Activated CD8-positive, alpha-beta memory T cell treated with anti-CD3 and anti-CD28 coated beads, Interleukin-2, amount 50 U/mL, for 1 hour (primary cell): ENCODE results near the gene SLX9.

Experiments used
- DNase-seq: peaks from one replicate; pipeline ENCODE4 v3.0.0-alpha.2; 2020; ENCODE audit errors: extremely low read depth

Gene SLX9

GRCh38 chr21:44930543-44930981, 9.3 kb upstream of the SLX9 start:
- no peak for DNase-seq

- no peak for DNase-seq
Measured at GRCh38 chr21:44931137-44931500, 8.7 kb upstream of the SLX9 start.

DNA sequence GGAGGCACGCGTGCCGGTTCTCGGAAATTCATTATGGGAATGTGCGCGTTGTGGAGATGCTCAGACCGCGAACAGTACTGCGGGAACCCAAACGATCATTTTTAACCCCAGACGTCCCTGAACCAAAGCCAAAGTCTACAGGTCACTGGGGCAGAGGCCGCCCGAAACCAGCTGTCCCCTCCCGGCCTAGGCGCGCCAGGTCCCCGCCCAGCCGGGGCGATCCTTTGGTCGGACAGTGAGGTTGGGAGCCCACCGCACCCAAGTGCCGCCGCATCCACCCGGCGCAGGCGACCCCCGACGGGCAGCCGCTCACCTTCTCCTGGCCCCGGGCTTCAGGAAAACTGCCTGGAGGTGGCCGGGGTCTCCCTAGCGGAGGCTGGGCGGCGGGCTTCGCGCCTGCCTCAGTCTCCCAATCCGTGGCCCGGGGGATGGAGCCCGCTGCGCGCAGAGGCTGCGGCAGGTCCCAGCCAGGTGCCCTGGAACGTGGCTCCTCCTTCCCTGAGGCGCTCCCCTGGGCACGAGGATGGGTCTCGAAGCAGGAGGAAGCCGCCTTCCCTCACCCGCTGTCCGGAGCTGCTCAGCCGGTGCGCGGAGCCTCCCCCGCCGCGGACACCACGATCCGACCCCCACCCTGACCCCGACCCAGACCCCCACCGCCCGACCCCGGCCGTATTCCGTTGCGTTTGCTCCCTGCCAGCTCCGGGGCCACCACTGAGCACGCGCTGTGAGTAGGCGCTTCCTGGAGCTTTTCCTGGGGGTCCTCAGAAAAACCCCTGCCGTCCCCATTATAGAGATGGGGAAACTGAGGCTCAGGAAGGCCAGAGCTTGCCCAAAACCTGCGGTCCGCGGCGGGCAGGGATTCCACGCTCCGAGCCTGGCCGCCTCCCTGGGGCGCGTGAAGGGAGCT, 8.1 kb upstream of the SLX9 start:
- DNase-seq = no peak

DNA sequence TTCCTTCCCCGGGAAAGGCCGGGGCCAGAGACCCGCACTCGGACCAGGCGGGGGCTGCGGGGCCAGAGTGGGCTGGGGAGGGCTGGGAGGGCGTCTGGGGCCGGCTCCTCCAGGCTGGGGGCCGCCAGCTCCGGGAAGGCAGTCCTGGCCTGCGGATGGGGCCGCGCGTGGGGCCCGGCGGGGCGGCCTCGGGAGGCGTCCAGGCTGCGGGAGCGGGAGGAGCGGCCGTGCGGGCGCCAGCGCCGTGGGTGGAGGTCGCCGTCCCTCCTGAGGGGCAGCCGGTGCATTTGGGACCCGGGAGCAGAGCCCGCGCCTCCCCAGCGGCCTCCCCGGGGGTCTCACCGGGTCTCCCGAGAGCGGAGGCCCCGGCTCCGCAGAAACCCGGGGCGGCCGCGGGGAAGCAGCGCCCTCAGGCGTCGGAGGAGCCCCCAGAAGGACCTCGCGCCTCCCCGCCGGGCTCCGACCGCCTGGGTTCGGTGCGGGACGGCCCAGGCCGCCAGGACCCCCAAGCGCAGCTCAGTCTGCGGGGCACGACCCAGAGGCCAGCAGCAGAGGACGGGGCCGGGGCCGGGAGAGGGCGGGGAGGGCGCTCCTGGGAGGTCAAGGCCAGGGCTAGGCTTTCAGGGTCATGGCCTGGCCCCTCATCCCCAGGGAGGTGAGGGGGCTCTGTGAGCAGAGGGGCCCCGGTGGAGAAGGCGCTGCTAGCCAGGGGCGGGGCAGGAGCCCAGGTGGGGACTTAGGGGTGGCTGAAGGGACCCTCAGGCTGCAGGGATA, 7.2 kb upstream of the SLX9 start:
- no peak for DNase-seq

GRCh38 chr21:44933199-44933917, 6.5 kb upstream of the SLX9 start:
- no peak for DNase-seq

DNA sequence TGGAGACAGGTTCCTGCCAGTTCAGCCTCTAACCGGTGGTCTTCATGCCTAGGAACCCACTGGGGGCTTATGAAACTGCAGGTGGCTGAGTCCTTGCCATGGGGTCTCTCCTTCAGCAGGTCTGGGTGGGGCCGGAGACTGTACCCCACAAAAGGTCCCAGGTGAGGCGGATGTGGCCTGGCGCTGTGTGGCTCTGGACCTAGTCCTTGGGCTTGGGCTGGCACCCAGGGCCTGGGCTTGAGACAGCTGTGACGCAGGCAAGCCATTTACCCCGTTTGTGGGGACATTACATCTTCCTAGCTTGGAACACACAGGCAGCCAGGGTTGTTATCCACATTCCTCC, 5.9 kb upstream of the SLX9 start:
- no peak for DNase-seq

- no peak for DNase-seq
Measured at GRCh38 chr21:44934276-44934675, 5.6 kb upstream of the SLX9 start.

DNA sequence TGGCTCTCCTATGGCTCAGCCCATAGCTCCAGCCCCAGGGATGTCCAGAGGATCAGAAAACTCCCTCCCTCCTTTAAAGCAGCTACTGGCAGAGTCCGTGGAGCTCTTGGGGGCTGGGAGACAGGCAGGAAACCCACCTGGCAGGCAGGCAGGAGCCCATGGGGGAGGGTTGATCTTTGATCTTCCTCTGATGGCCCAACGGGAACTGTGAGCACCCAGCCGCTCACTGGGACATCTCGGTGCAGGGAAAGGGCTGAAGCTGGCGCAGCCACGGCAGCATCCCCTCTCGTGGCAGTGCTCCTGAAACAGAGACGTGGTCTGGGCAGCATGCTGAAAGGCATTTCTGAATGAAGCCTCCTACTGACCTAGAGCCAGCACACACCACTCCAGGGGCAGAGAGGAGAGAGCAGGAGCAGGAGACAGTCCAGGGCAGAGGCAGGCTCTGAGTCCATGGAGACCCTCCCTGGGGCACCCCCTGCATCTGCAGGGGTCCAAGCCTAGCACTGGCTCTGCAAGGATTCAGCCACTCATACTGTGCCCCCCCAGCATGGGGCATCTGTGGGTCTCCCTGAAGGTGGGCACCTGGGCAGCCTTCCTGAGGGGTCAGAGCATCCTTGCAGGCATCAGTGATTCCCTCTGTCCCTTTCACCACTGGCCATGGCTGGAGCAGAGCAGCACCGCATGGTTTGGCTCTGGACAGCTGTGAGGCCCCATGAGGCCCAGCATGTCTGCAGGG, 4.9 kb upstream of the SLX9 start:
- no peak for DNase-seq

- no peak for DNase-seq
Measured at GRCh38 chr21:44935533-44935927, 4.3 kb upstream of the SLX9 start.

- no peak for DNase-seq
Measured at GRCh38 chr21:44938772-44939531, 877 bp upstream of the SLX9 start.

GRCh38 chr21:44940116-44940631, 345 bp downstream of the SLX9 start:
- no peak for DNase-seq

DNA sequence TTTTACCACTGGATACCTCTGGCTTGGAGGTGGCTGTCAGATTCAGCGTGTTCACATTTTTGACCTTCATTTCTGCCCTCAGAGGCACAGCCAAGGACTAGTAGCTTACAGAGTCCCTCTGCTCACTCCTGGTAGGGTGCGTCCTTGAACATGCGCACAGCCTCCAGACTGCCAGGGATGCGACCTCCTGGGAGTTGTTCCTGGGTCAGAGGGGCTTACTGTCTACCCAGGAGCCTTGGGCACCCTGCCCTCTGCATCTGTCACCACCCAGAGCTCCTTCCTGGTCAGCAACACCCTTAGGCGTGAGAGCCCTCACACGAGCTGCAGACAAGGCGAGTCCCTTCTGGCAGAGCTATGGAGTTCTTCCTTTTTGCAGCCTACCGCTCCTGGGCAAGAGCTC, 1.7 kb downstream of the SLX9 start:
- no peak for DNase-seq

GRCh38 chr21:44942566-44942965, 2.7 kb downstream of the SLX9 start:
- DNase-seq = no peak

DNA sequence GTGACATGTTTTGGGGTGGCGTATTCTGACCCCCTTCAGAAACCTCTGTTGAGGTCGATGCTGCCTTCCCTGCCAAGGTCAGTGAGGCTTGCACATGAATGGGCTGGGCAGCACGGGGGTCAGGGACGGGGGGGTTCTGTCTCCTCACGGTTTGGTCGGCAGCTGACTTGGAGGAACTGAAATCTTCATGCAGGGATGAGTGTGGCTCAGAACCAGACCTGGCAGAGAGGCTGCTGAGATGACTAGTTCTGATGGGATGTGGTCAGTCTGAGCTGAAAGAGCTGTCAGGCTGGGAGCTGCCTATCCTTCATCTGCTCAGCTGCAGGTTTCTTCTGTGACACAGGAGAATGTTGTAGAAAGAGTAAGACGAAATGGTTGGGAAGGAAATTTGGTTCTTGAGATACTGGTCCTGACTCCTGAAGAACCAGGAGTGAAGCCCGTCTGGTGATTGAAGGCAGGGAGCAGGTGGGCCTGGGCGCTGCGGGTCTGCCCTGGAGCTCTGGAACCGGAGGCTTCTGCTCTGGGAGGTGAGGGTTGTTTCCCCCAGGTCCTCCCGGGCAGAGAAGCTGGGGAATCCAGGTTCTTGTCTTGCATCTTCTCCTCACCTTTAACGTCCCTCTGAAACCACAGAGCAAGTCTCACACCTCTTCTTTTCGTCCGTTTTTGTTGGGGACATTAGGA, 3.3 kb downstream of the SLX9 start:
- no peak for DNase-seq

- no peak for DNase-seq
Measured at GRCh38 chr21:44943686-44944550, 4.1 kb downstream of the SLX9 start.

DNA sequence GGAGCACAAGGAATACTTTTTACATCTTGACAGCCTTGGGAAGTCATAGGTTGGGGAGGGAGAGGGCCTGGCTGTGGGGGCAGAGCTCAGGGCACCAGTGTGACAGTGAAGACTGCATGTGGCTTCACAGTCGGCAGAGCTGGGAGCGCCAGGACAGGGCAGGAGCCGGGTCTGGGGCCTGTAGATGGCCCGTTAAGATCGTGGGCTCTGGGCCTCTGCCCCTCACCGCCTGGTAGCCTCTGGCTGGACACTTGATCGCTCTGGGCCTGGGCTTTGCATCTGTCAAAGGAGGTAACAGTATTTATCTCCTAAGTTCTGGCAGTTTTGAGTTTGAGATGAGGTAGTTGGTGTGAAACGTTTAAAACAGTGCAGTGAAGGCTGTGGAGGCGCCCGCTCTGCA, 4.8 kb downstream of the SLX9 start:
- DNase-seq = no peak

DNA sequence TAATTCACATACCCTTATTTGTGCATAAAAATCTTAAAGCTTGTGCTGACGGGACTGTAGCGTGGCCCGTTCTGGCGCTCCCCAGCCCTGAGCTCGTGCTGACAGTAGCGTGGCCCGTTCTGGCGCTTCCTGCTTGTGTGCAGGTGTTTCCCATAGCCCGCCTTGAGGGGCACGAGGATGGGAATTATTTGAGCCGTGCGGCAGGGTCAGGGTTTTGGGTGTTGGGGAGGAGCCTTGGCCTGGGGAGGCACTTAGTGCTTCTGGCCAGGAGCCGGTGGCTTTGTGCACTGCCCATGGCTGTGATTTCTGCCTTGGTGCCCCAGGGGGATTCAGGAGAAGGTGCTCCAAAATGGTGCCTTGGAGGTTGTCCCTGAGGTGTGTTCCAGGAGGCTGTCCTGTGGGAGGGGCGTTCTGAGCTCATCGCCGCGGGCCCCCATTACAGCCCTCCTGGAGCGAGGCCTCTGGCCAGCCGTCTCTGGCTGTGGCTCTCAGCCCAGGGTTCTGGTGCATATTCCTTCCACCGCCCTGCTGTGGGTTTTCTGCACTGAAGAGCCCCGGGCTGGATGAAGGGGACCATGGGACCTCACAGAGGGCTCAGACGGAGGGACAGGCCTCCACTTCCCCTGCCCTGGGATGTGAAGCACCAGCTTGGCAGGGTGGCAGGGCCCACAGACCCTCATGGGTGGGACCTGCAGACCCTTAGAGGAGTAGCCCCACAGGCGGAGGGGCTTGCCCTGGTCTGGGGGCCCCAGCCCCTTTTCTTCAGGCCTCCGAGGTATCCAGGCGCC, 6.6 kb downstream of the SLX9 start:
- no peak for DNase-seq

- no peak for DNase-seq
Measured at GRCh38 chr21:44947111-44947929, 7.5 kb downstream of the SLX9 start.
